ENCODE results near the gene RAD51B. TPM values are rescaled to one million over a fixed set of nuclear protein-coding genes. Genes with fewer than 3 reads are reported as not detected.
A peak's percentile ranks its signal among the peaks of the same experiment; 100 is the strongest.

RAD51B gene
- total and polyA plus RNA-seq, 8 donors = 10.8 to 18.3 (median 14.1) TPM

- intact Hi-C loops (cut with DNase I) = no loop called here
- H3K27me3 ChIP-seq = no peaks in the 10 kb centered on the region
- H3K4me3 ChIP-seq = no peak overlapping the region
- no peak overlapping the region for H3K27ac ChIP-seq
- peaks cover 0 to 5% of the 10 kb centered on the region in 2 donors for H3K4me1 ChIP-seq
- H3K36me3 ChIP-seq = no peaks in the 10 kb centered on the region
- ATAC-seq = no peak
- TF ChIP-seq CTCF (IDR thresholded peaks at IDR 0.05) = no peak
- no peaks in the 10 kb centered on the region for H3K9me3 ChIP-seq
- DNase-seq = no peak
Measured at GRCh38 chr14:68318828-68319227, 499.2 kb downstream of the RAD51B start.

- no peak for DNase-seq
- no peaks in the 10 kb centered on the region for H3K9me3 ChIP-seq
- no peaks in the 10 kb centered on the region for H3K36me3 ChIP-seq
- no peak for ATAC-seq
- H3K27me3 ChIP-seq = no peaks in the 10 kb centered on the region
- peaks cover 0 to 5% of the 10 kb centered on the region in 2 donors for H3K4me1 ChIP-seq
- intact Hi-C loops (cut with DNase I) = no loop called here
- no peak for TF ChIP-seq CTCF (IDR thresholded peaks at IDR 0.05)
- H3K4me3 ChIP-seq = no peak overlapping the region
- H3K27ac ChIP-seq = no peak overlapping the region
Measured at GRCh38 chr14:68320495-68320894, 500.9 kb downstream of the RAD51B start.

- ATAC-seq = no peak
Measured at GRCh38 chr14:68322940-68323620, 503.5 kb downstream of the RAD51B start.

GRCh38 chr14:68325267-68325807 is 505.8 kb downstream of the RAD51B start:
- intact Hi-C loops (cut with DNase I) = no loop called here
- Histone ChIP-seq H3K4me3 (no peak overlapping the region), H3K4me1 (peaks cover 0 to 8% of the 10 kb centered on the region in 2 donors), H3K27me3 (no peaks in the 10 kb centered on the region), H3K9me3 (no peaks in the 10 kb centered on the region), H3K27ac (no peak overlapping the region), H3K36me3 (no peaks in the 10 kb centered on the region)
- DNase-seq (no peak), ATAC-seq (peak; percentile 30)
- TF ChIP-seq CTCF (IDR thresholded peaks at IDR 0.05) = no peak

More at GRCh38 chr14:68322940-68323620, 503.5 kb downstream of the RAD51B start:
- H3K27ac ChIP-seq = no peak overlapping the region
- no peak overlapping the region for H3K4me3 ChIP-seq
- DNase-seq = no peak
- H3K9me3 ChIP-seq = no peaks in the 10 kb centered on the region
- peaks cover 0 to 8% of the 10 kb centered on the region in 2 donors for H3K4me1 ChIP-seq
- TF ChIP-seq CTCF (IDR thresholded peaks at IDR 0.05) = no peak
- H3K27me3 ChIP-seq = no peaks in the 10 kb centered on the region
- intact Hi-C loops (cut with DNase I) = no loop called here
- H3K36me3 ChIP-seq = no peaks in the 10 kb centered on the region

- no peak for TF ChIP-seq CTCF (IDR thresholded peaks at IDR 0.05)
- H3K36me3 ChIP-seq = no peaks in the 10 kb centered on the region
- H3K4me3 ChIP-seq = no peak overlapping the region
- intact Hi-C loops (cut with DNase I) = no loop called here
- H3K9me3 ChIP-seq = no peaks in the 10 kb centered on the region
- H3K27ac ChIP-seq = no peak overlapping the region
- peaks cover 0 to 13% of the 10 kb centered on the region in 2 donors for H3K4me1 ChIP-seq
- H3K27me3 ChIP-seq = no peaks in the 10 kb centered on the region
- ATAC-seq (no peak), DNase-seq (no peak)
Measured at GRCh38 chr14:68327231-68327630, 507.7 kb downstream of the RAD51B start.

Measured in left lung (tissue), 10 donors.